A673 (cell line): ENCODE measurements around the gene THSD4. TPM values are rescaled to one million over a fixed set of nuclear protein-coding genes. Genes with fewer than 3 reads are reported as not detected.

Experiments used
- BruUV-seq: library from RNA; stranded (reverse); fragments of 400-500 nt; replicated peaks from 2 replicates; lab custom pipeline; 2021; lab: Mats Ljungman, UMichigan
- CTCF ChIA-PET: fragments of 300-600 bp; sonication (Branson Sonifier 250); formaldehyde crosslinking; loops from one replicate; lab custom pipeline; 2022; ENCODE audit warnings: antibody characterized with exemption; lab: Charles Lee
- POLR2A ChIA-PET: fragments of 300-600 bp; sonication (Branson Sonifier 250); formaldehyde crosslinking; loops from one replicate; lab custom pipeline; 2022; ENCODE audit warnings: antibody characterized with exemption; ENCODE audit not compliant: low non-redundant PET; lab: Charles Lee
- DNase-seq: peaks from one replicate; pipeline ENCODE4 v3.0.0-alpha.2; 2015; ENCODE audit warnings: low spot score
- H3K27ac ChIP-seq: fragments of 200-600 bp; sonication (generic); 2 replicates; pipeline ENCODE4 v1.5.1; 2016; ENCODE audit warnings: mixed run types, low read depth, mild to moderate bottlenecking, mixed read lengths, antibody characterized with exemption, low read length; ENCODE audit not compliant: poor library complexity, severe bottlenecking
- H3K27me3 ChIP-seq: fragments of 200-600 bp; sonication (generic); replicated peaks from 2 replicates; pipeline ENCODE4 v1.6.1; 2017; ENCODE audit warnings: mixed run types, low read depth, mild to moderate bottlenecking, mixed read lengths, antibody characterized with exemption, low read length; ENCODE audit not compliant: insufficient read depth, poor library complexity
- H3K36me3 ChIP-seq: fragments of 200-600 bp; sonication (generic); 2 replicates; pipeline ENCODE4 v1.6.1; 2016; ENCODE audit warnings: mixed run types, mild to moderate bottlenecking, mixed read lengths, antibody characterized with exemption, low read length; ENCODE audit not compliant: insufficient read depth, poor library complexity, severe bottlenecking
- H3K4me1 ChIP-seq: fragments of 200-600 bp; sonication (generic); 2 replicates; pipeline ENCODE4 v1.6.1; 2017; ENCODE audit warnings: mixed run types, mild to moderate bottlenecking, mixed read lengths, antibody characterized with exemption, low read length; ENCODE audit not compliant: insufficient read depth, poor library complexity, severe bottlenecking
- H3K4me3 ChIP-seq: fragments of 200-600 bp; sonication (generic); 2 replicates; pipeline ENCODE4 v1.5.1; 2016; ENCODE audit warnings: low read depth, mixed run types, mild to moderate bottlenecking, mixed read lengths, low read length; ENCODE audit not compliant: poor library complexity, severe bottlenecking
- H3K9me3 ChIP-seq: fragments of 200-600 bp; sonication (generic); 2 replicates; pipeline ENCODE4 v1.6.1; 2016; ENCODE audit warnings: mixed run types, low read depth, mild to moderate bottlenecking, mixed read lengths, antibody characterized with exemption, low read length; ENCODE audit not compliant: poor library complexity, severe bottlenecking
- EZH2 ChIP-seq: fragments of 200-600 bp; sonication (generic); IDR thresholded peaks from 2 replicates; pipeline ENCODE4 v1.6.1; 2017; ENCODE audit warnings: borderline replicate concordance, low read depth, mild to moderate bottlenecking, mixed read lengths, antibody characterized with exemption, low read length; ENCODE audit not compliant: poor library complexity, severe bottlenecking
- intact Hi-C: fragments of 100-400 bp; cut with micrococcal nuclease; formaldehyde crosslinking; loops from one replicate; pipeline ENCODE4 v1.10.0; 2022; ENCODE audit not compliant: unreplicated experiment
- total RNA-seq: library from RNA; stranded (reverse); gene quantifications from 2 replicates; pipeline ENCODE4 v1.2.3, GENCODE V29; 2021
- TF ChIP-seq, protein P1 (sequence below): fragments of 300-800, 200-600 bp; sonication (generic); conservative IDR thresholded peaks from 2 replicates; pipeline ENCODE4 v1.5.1; 2017; ENCODE audit warnings: low read depth, mild to moderate bottlenecking, antibody characterized with exemption, low read length, moderate library complexity, mixed read lengths

The THSD4 gene
- total RNA-seq, 1 experiment from 2014 or later: 2.4 TPM

DNA sequence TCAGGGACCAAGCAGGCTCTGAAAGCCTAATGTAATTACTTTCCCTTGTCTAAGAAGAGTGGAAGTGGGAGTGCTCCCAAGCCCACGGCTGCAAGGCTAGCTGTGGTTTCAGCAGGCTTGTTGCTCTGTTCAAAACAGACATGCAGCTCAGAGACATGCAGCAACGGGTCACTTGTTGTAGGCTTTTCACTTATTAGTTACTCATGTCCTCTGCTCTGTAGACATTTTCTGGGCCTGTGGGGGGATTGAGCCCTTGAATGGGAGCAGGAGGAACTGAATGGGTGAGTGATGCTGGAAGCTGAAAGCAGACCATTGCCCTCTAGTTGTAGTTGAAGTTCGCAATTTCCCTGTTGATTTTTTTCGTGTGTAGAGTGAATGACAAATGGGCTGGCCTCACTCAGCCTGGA, 433.1 kb downstream of the THSD4 start:
- intact Hi-C loops: no loop called here
- BruUV-seq: no TSS peak
- H3K9me3 ChIP-seq: no peaks in the 10 kb centered on the region
- CTCF ChIA-PET: no interaction called here
- no peaks in the 10 kb centered on the region for H3K36me3 ChIP-seq
- H3K4me1 ChIP-seq: no peaks in the 10 kb centered on the region
- H3K4me3 ChIP-seq: no peak overlapping the region
- peaks cover 63% of the 10 kb centered on the region for H3K27me3 ChIP-seq
- TF ChIP-seq, protein P1, sequence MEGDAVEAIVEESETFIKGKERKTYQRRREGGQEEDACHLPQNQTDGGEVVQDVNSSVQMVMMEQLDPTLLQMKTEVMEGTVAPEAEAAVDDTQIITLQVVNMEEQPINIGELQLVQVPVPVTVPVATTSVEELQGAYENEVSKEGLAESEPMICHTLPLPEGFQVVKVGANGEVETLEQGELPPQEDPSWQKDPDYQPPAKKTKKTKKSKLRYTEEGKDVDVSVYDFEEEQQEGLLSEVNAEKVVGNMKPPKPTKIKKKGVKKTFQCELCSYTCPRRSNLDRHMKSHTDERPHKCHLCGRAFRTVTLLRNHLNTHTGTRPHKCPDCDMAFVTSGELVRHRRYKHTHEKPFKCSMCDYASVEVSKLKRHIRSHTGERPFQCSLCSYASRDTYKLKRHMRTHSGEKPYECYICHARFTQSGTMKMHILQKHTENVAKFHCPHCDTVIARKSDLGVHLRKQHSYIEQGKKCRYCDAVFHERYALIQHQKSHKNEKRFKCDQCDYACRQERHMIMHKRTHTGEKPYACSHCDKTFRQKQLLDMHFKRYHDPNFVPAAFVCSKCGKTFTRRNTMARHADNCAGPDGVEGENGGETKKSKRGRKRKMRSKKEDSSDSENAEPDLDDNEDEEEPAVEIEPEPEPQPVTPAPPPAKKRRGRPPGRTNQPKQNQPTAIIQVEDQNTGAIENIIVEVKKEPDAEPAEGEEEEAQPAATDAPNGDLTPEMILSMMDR: no peak
- TF ChIP-seq EZH2: no peak
- POLR2A ChIA-PET: no interaction called here
- DNase-seq: no peak
- no peak overlapping the region for H3K27ac ChIP-seq

DNA sequence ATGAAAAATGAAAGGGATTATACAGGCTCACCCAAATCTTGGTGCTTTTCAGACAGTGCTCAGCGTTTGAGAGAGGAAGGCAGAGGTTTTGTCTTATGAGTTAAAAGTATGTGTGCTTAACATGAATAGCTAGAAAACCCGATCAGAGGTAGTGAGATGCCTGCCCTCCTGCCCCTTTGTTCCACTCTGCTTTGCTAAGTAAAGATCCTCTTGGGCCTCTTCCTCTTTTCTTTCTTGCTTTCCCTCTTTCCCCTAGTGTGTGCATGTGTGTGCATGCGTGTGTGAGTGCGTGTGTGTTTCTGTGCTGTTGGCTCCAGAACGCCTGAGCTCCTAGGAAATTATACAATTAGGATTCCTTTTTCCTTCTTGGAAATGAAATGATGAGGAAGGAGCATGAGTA, 433.8 kb downstream of the THSD4 start:
- BruUV-seq: no TSS peak
- CTCF ChIA-PET: no interaction called here
- H3K4me3 ChIP-seq: no peak overlapping the region
- TF ChIP-seq EZH2: no peak
- TF ChIP-seq, protein P1: no peak
- no peak for DNase-seq
- intact Hi-C loops: no loop called here
- H3K27ac ChIP-seq: no peak overlapping the region
- no peaks in the 10 kb centered on the region for H3K36me3 ChIP-seq
- POLR2A ChIA-PET: no interaction called here
- no peaks in the 10 kb centered on the region for H3K9me3 ChIP-seq
- H3K4me1 ChIP-seq: no peaks in the 10 kb centered on the region
- peaks cover 63% of the 10 kb centered on the region for H3K27me3 ChIP-seq

DNA sequence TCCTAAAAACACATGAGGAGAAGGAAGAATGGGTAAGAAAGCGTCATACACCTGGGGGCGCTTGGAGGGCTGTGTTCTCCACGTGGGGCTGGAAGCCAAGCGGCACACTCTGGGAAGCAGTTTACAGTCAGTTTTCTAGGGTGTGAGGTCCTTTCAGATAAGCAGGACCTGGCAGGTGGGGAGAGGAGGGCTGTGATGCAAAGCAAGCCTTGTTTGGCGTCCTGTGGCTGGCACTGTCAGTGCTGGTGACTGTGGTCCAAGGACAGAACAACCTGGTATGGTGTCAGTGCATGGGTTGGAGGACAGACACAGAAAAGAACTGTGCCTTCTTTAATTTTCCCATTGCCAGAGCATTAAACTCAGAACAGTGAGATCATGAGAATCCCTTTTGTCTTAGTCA, 434.4 kb downstream of the THSD4 start:
- no peak for DNase-seq
- peaks cover 63% of the 10 kb centered on the region for H3K27me3 ChIP-seq
- no TSS peak for BruUV-seq
- no peak overlapping the region for H3K27ac ChIP-seq
- TF ChIP-seq EZH2: no peak
- TF ChIP-seq, protein P1: no peak
- H3K9me3 ChIP-seq: no peaks in the 10 kb centered on the region
- ChIA-PET POLR2A (no interaction called here), CTCF (no interaction called here)
- no peaks in the 10 kb centered on the region for H3K4me1 ChIP-seq
- intact Hi-C loops: no loop called here
- no peaks in the 10 kb centered on the region for H3K36me3 ChIP-seq
- no peak overlapping the region for H3K4me3 ChIP-seq
